CD4-positive, alpha-beta memory T cell (primary cell): ENCODE measurements around the gene TAF9. TPM values are rescaled to one million over a fixed set of nuclear protein-coding genes. Genes with fewer than 3 reads are reported as not detected.

Experiments used
- CTCF ChIA-PET: fragments of 350-600 bp; sonication (Branson Sonifier 250); formaldehyde crosslinking; loops from one replicate; lab custom pipeline; 2021; ENCODE audit warnings: inconsistent platforms; ENCODE audit not compliant: partially characterized antibody; lab: Charles Lee
- POLR2A ChIA-PET: fragments of 350-600 bp; sonication (Branson Sonifier 250); formaldehyde crosslinking; loops from one replicate; lab custom pipeline; 2021; ENCODE audit not compliant: partially characterized antibody; lab: Charles Lee
- DNase-seq, 5 donors: peaks; one replicate each; pipeline versions ENCODE4 v3.0.0 to v3.0.0-alpha.2; 2020 to 2022; ENCODE audit warnings: mixed read lengths in 1 of 5
- H3K27ac ChIP-seq: one replicate; pipeline ENCODE4 v1.7.0; 2013; ENCODE audit warnings: low read depth, low read length
- H3K27me3 ChIP-seq: 2 replicates; pipeline ENCODE4 v1.7.0; 2013; ENCODE audit warnings: mild to moderate bottlenecking, low read length, moderate library complexity; ENCODE audit not compliant: insufficient read depth
- H3K36me3 ChIP-seq: 2 replicates; pipeline ENCODE4 v1.7.0; 2013; ENCODE audit warnings: mild to moderate bottlenecking, low read length, moderate library complexity; ENCODE audit not compliant: insufficient read depth
- H3K4me1 ChIP-seq: 2 replicates; pipeline ENCODE4 v1.7.0; 2013; ENCODE audit warnings: mild to moderate bottlenecking, low read length, moderate library complexity; ENCODE audit not compliant: insufficient read depth
- H3K4me3 ChIP-seq, 2 donors: one replicate each; pipeline ENCODE4 v1.7.0; 2013; ENCODE audit warnings: low read length in 2 of 2, mild to moderate bottlenecking in 1 of 2
- H3K9me3 ChIP-seq, 2 donors: one replicate each; pipeline ENCODE4 v1.7.0; 2013; ENCODE audit warnings: low read length in 2 of 2, control low read depth in 1 of 2; ENCODE audit not compliant: control insufficient read depth in 1 of 2
- H3K27ac Mint-ChIP-seq, 7 donors: one replicate each; pipeline ENCODE4 v1.8.0; 2020 to 2021; ENCODE audit warnings: mixed read lengths in 7 of 7, mild to moderate bottlenecking in 6 of 7, inconsistent platforms in 3 of 7, moderate library complexity in 3 of 7
- H3K27me3 Mint-ChIP-seq, 2 donors: one replicate each; pipeline ENCODE4 v1.8.0; 2020 to 2021; ENCODE audit warnings: mixed read lengths in 2 of 2
- H3K36me3 Mint-ChIP-seq, 2 donors: one replicate each; pipeline ENCODE4 v1.8.0; 2020 to 2021; ENCODE audit warnings: mixed read lengths in 2 of 2, inconsistent platforms in 1 of 2, mild to moderate bottlenecking in 1 of 2
- H3K4me1 Mint-ChIP-seq, 4 donors: one replicate each; pipeline ENCODE4 v1.8.0; 2020 to 2021; ENCODE audit warnings: mixed read lengths in 4 of 4, mild to moderate bottlenecking in 1 of 4
- H3K4me3 Mint-ChIP-seq, 8 donors: one replicate each; pipeline ENCODE4 v1.8.0; 2020 to 2021; ENCODE audit warnings: mixed read lengths in 8 of 8, mild to moderate bottlenecking in 7 of 8, moderate library complexity in 6 of 8, inconsistent platforms in 3 of 8
- H3K9me3 Mint-ChIP-seq, 8 donors: one replicate each; pipeline ENCODE4 v1.8.0; 2020 to 2021; ENCODE audit warnings: mixed read lengths in 8 of 8, mild to moderate bottlenecking in 5 of 8, inconsistent platforms in 3 of 8, moderate library complexity in 1 of 8
- intact Hi-C: fragments of 100-400 bp; cut with micrococcal nuclease; formaldehyde crosslinking; loops from one replicate; pipeline ENCODE4 v1.15.1; 2023
- polyA plus RNA-seq, 2 donors: library from polyadenylated mRNA; unstranded; fragments of 300-500 nt; fragmentation: Illumina TruSeq; gene quantifications; one replicate each; pipeline ENCODE4 v1.2.3, GENCODE V29; 2021
- total RNA-seq, 2 experiments: library from RNA; stranded (reverse); gene quantifications; one replicate each; pipeline ENCODE4 v1.2.3, GENCODE V29; 2021

The TAF9 gene
- total and polyA plus RNA-seq, 4 experiments from 2014 or later: 42.3 to 167 (median 75.4) TPM

- POLR2A ChIA-PET: interaction anchor here (1.7 kb wide), 1 partner anchor 35 kb away, joined by 6 read pairs; the partner anchor contains the start of gene CCDC125
- peaks cover 0 to 2% (median 0%) of the 10 kb centered on the region in 8 donors for H3K9me3 Mint-ChIP-seq
- intact Hi-C loops: loop anchor here (10.0 kb wide), 1 partner anchor 1153 kb away; the partner anchor contains the start of gene PIK3R1
These were observed 1.5 kb downstream of the TAF9 start for GRCh38 chr5:69367697-69368279.

GRCh38 chr5:69364850-69365249, 4.5 kb downstream of the TAF9 start:
- no peaks in the 10 kb centered on the region for H3K27me3 ChIP-seq
- no peak for DNase-seq
- peaks cover 0 to 2% (median 0%) of the 10 kb centered on the region in 8 donors for H3K9me3 Mint-ChIP-seq
- POLR2A ChIA-PET: no interaction called here
- peaks cover 20% of the 10 kb centered on the region for H3K36me3 ChIP-seq
- peaks cover 11 to 63% of the 10 kb centered on the region in 2 donors for H3K36me3 Mint-ChIP-seq
- no peak overlapping the region for H3K27ac ChIP-seq
- peaks cover 19% of the 10 kb centered on the region for H3K4me1 ChIP-seq
- H3K4me3 Mint-ChIP-seq: no peak overlapping the region
- no peaks in the 10 kb centered on the region for H3K27me3 Mint-ChIP-seq
- H3K27ac Mint-ChIP-seq: peak overlapping the region in 1 of 7 donors; percentile 82
- intact Hi-C loops: loop anchor here (10.0 kb wide), 1 partner anchor 1150 kb away; the partner anchor contains the start of gene PIK3R1
- no peak overlapping the region for H3K4me3 ChIP-seq
- CTCF ChIA-PET: no interaction called here
- peaks cover 19 to 60% (median 40%) of the 10 kb centered on the region in 4 donors for H3K4me1 Mint-ChIP-seq
- no peaks in the 10 kb centered on the region for H3K9me3 ChIP-seq

More at GRCh38 chr5:69367697-69368279, 1.5 kb downstream of the TAF9 start:
- Mint-ChIP-seq H3K4me1 (peaks cover 24 to 76% (median 48%) of the 10 kb centered on the region in 4 donors), H3K27ac (peak overlapping the region; percentile 83 to 99 (median 99)), H3K27me3 (no peaks in the 10 kb centered on the region), H3K4me3 (peak overlapping the region; percentile 89 to 99 (median 98)), H3K36me3 (peaks cover 11 to 48% of the 10 kb centered on the region in 2 donors)
- CTCF ChIA-PET: interaction anchor here (0.7 to 1.8 kb wide), 2 partner anchors 21 to 33 kb away, joined by 3 to 7 read pairs; no protein-coding TSS in a partner anchor
- peak overlapping the region; percentile 23 for H3K27ac ChIP-seq
- peaks cover 29% of the 10 kb centered on the region for H3K4me1 ChIP-seq
- H3K27me3 ChIP-seq: no peaks in the 10 kb centered on the region
- H3K36me3 ChIP-seq: peaks cover 14% of the 10 kb centered on the region
- no peaks in the 10 kb centered on the region for H3K9me3 ChIP-seq
- peak overlapping the region; percentile 67 to 74 for H3K4me3 ChIP-seq
- no peak for DNase-seq

- Mint-ChIP-seq H3K4me1 (peaks cover 20 to 57% (median 39%) of the 10 kb centered on the region in 4 donors), H3K27ac (peak overlapping the region in 2 of 7 donors; percentile 3 to 82), H3K27me3 (no peaks in the 10 kb centered on the region), H3K9me3 (no peaks in the 10 kb centered on the region), H3K36me3 (peaks cover 11 to 61% of the 10 kb centered on the region in 2 donors), H3K4me3 (no peak overlapping the region)
- Histone ChIP-seq H3K4me3 (no peak overlapping the region), H3K36me3 (peaks cover 20% of the 10 kb centered on the region), H3K27ac (no peak overlapping the region), H3K9me3 (no peaks in the 10 kb centered on the region), H3K4me1 (peaks cover 19% of the 10 kb centered on the region), H3K27me3 (no peaks in the 10 kb centered on the region)
- intact Hi-C loops: loop anchor here (10.0 kb wide), 1 partner anchor 1150 kb away; the partner anchor contains the start of gene PIK3R1
- POLR2A ChIA-PET: no interaction called here
- DNase-seq: peak in 3 of 5 donors; percentile 12 to 25 (median 14)
- CTCF ChIA-PET: no interaction called here
These were observed 4.9 kb downstream of the TAF9 start for GRCh38 chr5:69364414-69364813.

- Mint-ChIP-seq H3K9me3 (no peaks in the 10 kb centered on the region), H3K27ac (peak overlapping the region in 3 of 7 donors; percentile 0 to 77 (median 7)), H3K4me1 (peaks cover 11 to 28% (median 22%) of the 10 kb centered on the region in 4 donors), H3K27me3 (no peaks in the 10 kb centered on the region), H3K36me3 (peaks cover 13 to 51% of the 10 kb centered on the region in 2 donors), H3K4me3 (no peak overlapping the region)
- no peak overlapping the region for H3K27ac ChIP-seq
- peaks cover 4% of the 10 kb centered on the region for H3K4me1 ChIP-seq
- H3K36me3 ChIP-seq: peaks cover 19% of the 10 kb centered on the region
- DNase-seq: no peak
- H3K4me3 ChIP-seq: no peak overlapping the region
- intact Hi-C loops: loop anchor here (10.0 kb wide), 1 partner anchor 1146 kb away; the partner anchor contains the start of gene PIK3R1
- no peaks in the 10 kb centered on the region for H3K9me3 ChIP-seq
- POLR2A ChIA-PET: no interaction called here
- CTCF ChIA-PET: no interaction called here
- H3K27me3 ChIP-seq: no peaks in the 10 kb centered on the region
These were observed 8.9 kb downstream of the TAF9 start for GRCh38 chr5:69360442-69360841.

GRCh38 chr5:69359699-69360098, 9.6 kb downstream of the TAF9 start:
- Mint-ChIP-seq H3K27me3 (no peaks in the 10 kb centered on the region), H3K4me1 (peaks cover 8 to 20% (median 16%) of the 10 kb centered on the region in 4 donors), H3K9me3 (no peaks in the 10 kb centered on the region), H3K27ac (peak overlapping the region in 4 of 7 donors; percentile 0 to 53 (median 12)), H3K36me3 (peaks cover 9 to 46% of the 10 kb centered on the region in 2 donors), H3K4me3 (no peak overlapping the region)
- Histone ChIP-seq H3K4me3 (no peak overlapping the region), H3K27me3 (no peaks in the 10 kb centered on the region), H3K36me3 (peaks cover 12% of the 10 kb centered on the region), H3K27ac (no peak overlapping the region), H3K4me1 (no peaks in the 10 kb centered on the region), H3K9me3 (no peaks in the 10 kb centered on the region)
- intact Hi-C loops: loop anchor here (10.0 kb wide), 1 partner anchor 1145 kb away; the partner anchor contains the start of gene PIK3R1
- CTCF ChIA-PET: no interaction called here
- POLR2A ChIA-PET: no interaction called here
- no peak for DNase-seq

- H3K9me3 Mint-ChIP-seq: no peaks in the 10 kb centered on the region
- Histone ChIP-seq H3K27ac (no peak overlapping the region), H3K27me3 (no peaks in the 10 kb centered on the region), H3K4me3 (no peak overlapping the region), H3K9me3 (no peaks in the 10 kb centered on the region), H3K4me1 (no peaks in the 10 kb centered on the region), H3K36me3 (peaks cover 10% of the 10 kb centered on the region)
- no peaks in the 10 kb centered on the region for H3K27me3 Mint-ChIP-seq
- CTCF ChIA-PET: no interaction called here
- H3K36me3 Mint-ChIP-seq: peaks cover 35 to 37% of the 10 kb centered on the region in 2 donors
- H3K27ac Mint-ChIP-seq: peak overlapping the region in 1 of 7 donors; percentile 57
- no peak overlapping the region for H3K4me3 Mint-ChIP-seq
- POLR2A ChIA-PET: no interaction called here
- peaks cover 0 to 2% (median 0%) of the 10 kb centered on the region in 4 donors for H3K4me1 Mint-ChIP-seq
- no peak for DNase-seq
- intact Hi-C loops: no loop called here
These were observed 18.7 kb downstream of the TAF9 start for GRCh38 chr5:69350664-69351063.

- H3K36me3 ChIP-seq: no peaks in the 10 kb centered on the region
- no peak for DNase-seq
- peak overlapping the region in 1 of 7 donors; percentile 32 for H3K27ac Mint-ChIP-seq
- H3K27ac ChIP-seq: no peak overlapping the region
- CTCF ChIA-PET: interaction anchor here (0.6 to 1.0 kb wide), 2 partner anchors 8 to 9 kb away, joined by 3 read pairs; no protein-coding TSS in a partner anchor
- H3K9me3 ChIP-seq: no peaks in the 10 kb centered on the region
- POLR2A ChIA-PET: no interaction called here
- H3K4me1 ChIP-seq: no peaks in the 10 kb centered on the region
- H3K4me1 Mint-ChIP-seq: no peaks in the 10 kb centered on the region
- H3K4me3 ChIP-seq: no peak overlapping the region
- H3K9me3 Mint-ChIP-seq: no peaks in the 10 kb centered on the region
- H3K36me3 Mint-ChIP-seq: no peaks in the 10 kb centered on the region
- intact Hi-C loops: no loop called here
- H3K27me3 Mint-ChIP-seq: no peaks in the 10 kb centered on the region
- no peaks in the 10 kb centered on the region for H3K27me3 ChIP-seq
- H3K4me3 Mint-ChIP-seq: no peak overlapping the region
These were observed 26.2 kb downstream of the TAF9 start for GRCh38 chr5:69343083-69343482.
